Ovary (tissue), 1 donor: Measurements from ENCODE around the gene HOXD9.

Experiments
- EP300 ChIP-seq: sonication (generic); formaldehyde crosslinking; IDR thresholded peaks from one replicate; pipeline ENCODE4 v1.6.1; 2017; ENCODE audit warnings: antibody characterized with exemption
- POLR2A ChIP-seq: fragments of 450-650 bp; IDR thresholded peaks from one replicate; pipeline ENCODE4 v1.6.1; 2017; ENCODE audit warnings: antibody characterized with exemption, mild to moderate bottlenecking, moderate library complexity

DNA sequence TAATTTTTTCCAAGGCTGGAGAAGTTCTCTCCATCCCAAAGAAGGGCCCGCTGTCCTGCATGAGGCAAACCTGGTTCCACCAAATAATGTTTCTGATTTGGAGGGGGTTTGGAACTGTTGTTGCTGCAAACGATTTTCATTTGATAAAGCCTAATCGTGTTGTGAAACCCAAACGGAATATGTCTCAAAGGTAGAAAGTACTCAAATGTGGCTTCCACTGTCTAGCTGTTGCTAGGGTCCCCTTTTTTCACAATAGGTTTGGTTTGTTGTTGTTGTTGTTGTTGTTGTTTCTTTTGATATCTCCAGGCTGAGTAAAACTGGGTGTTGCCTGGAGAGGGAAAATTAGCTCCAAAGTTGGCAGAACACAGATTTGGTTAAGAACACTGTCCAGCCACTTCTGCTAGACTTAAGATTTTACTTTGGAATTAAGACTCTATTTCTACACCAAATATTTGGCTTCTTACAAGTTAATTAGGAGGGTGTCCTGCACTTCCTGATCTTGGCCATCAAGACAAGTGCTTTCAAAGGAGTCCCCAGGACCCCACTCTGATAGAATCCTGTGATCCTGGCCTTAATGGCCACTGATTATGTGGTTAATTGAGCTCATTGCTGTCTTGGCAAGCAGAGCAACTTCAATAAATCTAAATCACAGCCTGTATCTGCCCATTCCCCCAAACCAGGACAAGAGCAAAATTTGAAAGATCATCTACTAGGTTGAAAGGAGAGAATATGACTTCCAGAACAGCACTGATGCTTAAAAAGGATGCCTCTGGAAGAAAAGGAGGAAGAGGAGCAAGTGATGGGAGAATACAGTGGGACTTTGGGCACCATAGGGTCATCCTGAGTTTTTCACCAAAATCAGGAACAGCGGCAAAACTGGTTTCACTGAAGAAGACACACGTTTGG lies 33.3 kb upstream of the HOXD9 start:
- TF ChIP-seq EP300: no peak
- no peak for TF ChIP-seq POLR2A
